Measurements from ENCODE around the gene IGF2R. TPM values are rescaled to one million over a fixed set of nuclear protein-coding genes. Genes with fewer than 3 reads are reported as not detected.

Gene IGF2R
- total RNA-seq, 1 donor from 2014 or later: 247 TPM

- Mint-ChIP-seq H3K27me3 (ENCODE audit: low read depth) (no peaks in the 10 kb centered on the region), H3K4me1 (ENCODE audit: low read depth) (peaks cover 22% of the 10 kb centered on the region), H3K9me3 (ENCODE audit: low read depth) (peaks cover 8% of the 10 kb centered on the region), H3K36me3 (ENCODE audit: low read depth) (peaks cover 5% of the 10 kb centered on the region), H3K4me3 (ENCODE audit: unreplicated experiment) (no peak overlapping the region), H3K27ac (ENCODE audit: unreplicated experiment) (no peak overlapping the region)
- no peak for TF ChIP-seq CTCF (IDR thresholded peaks at IDR 0.05)
- DNase-seq (ENCODE audit: low spot score): no peak
Observed at GRCh38 chr6:159943968-159944598, 24.8 kb upstream of the IGF2R start.

GRCh38 chr6:159945801-159946392 lies 23.0 kb upstream of the IGF2R start:
- Mint-ChIP-seq H3K4me3 (ENCODE audit: unreplicated experiment) (no peak overlapping the region), H3K27ac (ENCODE audit: unreplicated experiment) (no peak overlapping the region), H3K9me3 (ENCODE audit: low read depth) (peaks cover 8% of the 10 kb centered on the region), H3K27me3 (ENCODE audit: low read depth) (no peaks in the 10 kb centered on the region), H3K36me3 (ENCODE audit: low read depth) (peaks cover 5% of the 10 kb centered on the region), H3K4me1 (ENCODE audit: low read depth) (peaks cover 23% of the 10 kb centered on the region)
- DNase-seq (ENCODE audit: low spot score): no peak
- no peak for TF ChIP-seq CTCF (IDR thresholded peaks at IDR 0.05)

- no peak overlapping the region for H3K4me3 Mint-ChIP-seq (ENCODE audit: unreplicated experiment)
- no peak for DNase-seq (ENCODE audit: low spot score)
- peaks cover 26% of the 10 kb centered on the region for H3K4me1 Mint-ChIP-seq (ENCODE audit: low read depth)
- H3K27ac Mint-ChIP-seq (ENCODE audit: unreplicated experiment): no peak overlapping the region
- TF ChIP-seq CTCF (IDR thresholded peaks at IDR 0.05): no peak
- peaks cover 5% of the 10 kb centered on the region for H3K36me3 Mint-ChIP-seq (ENCODE audit: low read depth)
- peaks cover 8% of the 10 kb centered on the region for H3K9me3 Mint-ChIP-seq (ENCODE audit: low read depth)
- H3K27me3 Mint-ChIP-seq (ENCODE audit: low read depth): no peaks in the 10 kb centered on the region
Observed at GRCh38 chr6:159946912-159947311, 22.0 kb upstream of the IGF2R start.

GRCh38 chr6:159948199-159948598 lies 20.7 kb upstream of the IGF2R start:
- Mint-ChIP-seq H3K4me1 (ENCODE audit: low read depth) (peaks cover 16% of the 10 kb centered on the region), H3K9me3 (ENCODE audit: low read depth) (peaks cover 8% of the 10 kb centered on the region), H3K27ac (ENCODE audit: unreplicated experiment) (no peak overlapping the region), H3K4me3 (ENCODE audit: unreplicated experiment) (no peak overlapping the region), H3K36me3 (ENCODE audit: low read depth) (peaks cover 5% of the 10 kb centered on the region), H3K27me3 (ENCODE audit: low read depth) (no peaks in the 10 kb centered on the region)
- no peak for DNase-seq (ENCODE audit: low spot score)
- no peak for TF ChIP-seq CTCF (IDR thresholded peaks at IDR 0.05)

GRCh38 chr6:159951772-159952171 lies 17.1 kb upstream of the IGF2R start:
- H3K27ac Mint-ChIP-seq (ENCODE audit: unreplicated experiment): no peak overlapping the region
- no peaks in the 10 kb centered on the region for H3K36me3 Mint-ChIP-seq (ENCODE audit: low read depth)
- no peak for TF ChIP-seq CTCF (IDR thresholded peaks at IDR 0.05)
- peaks cover 15% of the 10 kb centered on the region for H3K4me1 Mint-ChIP-seq (ENCODE audit: low read depth)
- H3K4me3 Mint-ChIP-seq (ENCODE audit: unreplicated experiment): no peak overlapping the region
- no peaks in the 10 kb centered on the region for H3K9me3 Mint-ChIP-seq (ENCODE audit: low read depth)
- no peaks in the 10 kb centered on the region for H3K27me3 Mint-ChIP-seq (ENCODE audit: low read depth)
- DNase-seq (ENCODE audit: low spot score): no peak

Data from chondrocyte (in vitro differentiated cells).